ENCODE measurements around the gene CPLX3.

The CPLX3 gene

DNA sequence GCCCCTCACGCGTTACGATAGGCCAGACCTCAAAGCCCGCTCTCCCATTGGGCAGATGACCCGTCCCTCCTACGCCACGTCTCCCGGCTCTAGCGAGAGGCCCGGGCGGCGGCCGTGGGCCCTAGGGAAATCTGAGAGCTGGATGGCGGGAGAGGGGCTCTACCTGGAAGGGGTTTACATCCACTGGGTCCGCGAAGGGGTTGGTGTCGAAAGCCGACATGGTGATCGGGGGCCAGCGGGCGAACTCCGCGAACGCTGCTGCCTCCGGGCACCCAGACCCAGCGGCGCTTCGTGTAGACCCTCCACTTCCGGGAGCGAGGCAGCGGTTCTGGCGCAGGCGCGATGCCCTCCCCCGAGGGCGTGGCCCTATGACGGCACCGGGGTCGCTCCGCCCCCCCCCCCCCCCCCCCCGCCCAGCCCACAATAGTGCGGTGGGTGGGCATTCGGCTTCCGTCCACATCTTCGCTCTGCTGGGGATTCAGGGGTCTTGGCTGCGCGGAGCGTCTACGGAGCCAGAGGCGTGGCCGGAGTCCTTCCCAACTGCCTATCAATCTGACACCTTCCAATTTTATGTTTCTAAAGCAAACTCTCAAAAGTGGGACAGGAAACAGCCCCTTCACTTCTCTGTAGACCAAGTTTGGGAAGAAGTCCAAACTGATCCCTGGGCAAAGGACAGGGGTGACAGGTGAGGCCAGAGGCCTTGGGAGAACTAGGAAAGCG is 46.8 kb downstream of the CPLX3 start, which contains the start of gene SCAMP2:
Gene SCAMP2, minus strand, starts transcription at position 330 of the 720 bp plus-strand sequence. Its CDS starts 110 bp downstream, at position 220.
- peak; percentile 99 for DNase-seq (ENCODE audit: low spot score)

DNA sequence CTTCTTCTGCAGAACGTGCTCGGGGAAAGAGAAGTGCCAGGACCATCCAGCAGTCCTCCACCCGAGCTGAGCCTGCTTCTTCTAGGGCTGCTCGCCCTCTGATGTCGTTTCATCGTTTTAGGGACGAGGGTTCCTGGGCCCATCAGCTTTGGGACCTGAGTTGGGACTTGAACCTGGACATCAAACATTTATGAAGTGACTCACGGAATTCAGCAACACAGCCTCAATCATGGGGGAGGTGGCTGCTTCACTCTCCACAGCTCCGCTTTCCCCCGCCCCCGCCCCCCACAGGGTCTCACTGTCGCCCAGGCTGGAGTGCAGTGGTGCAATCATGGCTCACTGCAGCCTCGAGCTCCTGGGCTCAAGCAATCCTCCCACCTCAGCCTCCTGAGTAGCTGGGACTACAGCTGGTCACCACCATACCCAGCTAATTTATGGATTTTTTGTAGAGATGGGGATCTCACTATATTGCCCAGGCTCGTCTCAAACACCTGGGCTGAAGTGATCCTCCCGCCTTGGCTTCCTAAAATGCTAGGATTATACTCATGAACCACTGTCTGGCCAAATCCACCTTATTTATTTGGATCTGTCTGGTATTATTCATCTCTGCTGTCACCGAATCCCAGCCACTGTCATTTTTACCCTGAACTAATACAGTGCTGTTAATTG is 47.5 kb downstream of the CPLX3 start:
- DNase-seq (ENCODE audit: low spot score) = peak; percentile 41

DNA sequence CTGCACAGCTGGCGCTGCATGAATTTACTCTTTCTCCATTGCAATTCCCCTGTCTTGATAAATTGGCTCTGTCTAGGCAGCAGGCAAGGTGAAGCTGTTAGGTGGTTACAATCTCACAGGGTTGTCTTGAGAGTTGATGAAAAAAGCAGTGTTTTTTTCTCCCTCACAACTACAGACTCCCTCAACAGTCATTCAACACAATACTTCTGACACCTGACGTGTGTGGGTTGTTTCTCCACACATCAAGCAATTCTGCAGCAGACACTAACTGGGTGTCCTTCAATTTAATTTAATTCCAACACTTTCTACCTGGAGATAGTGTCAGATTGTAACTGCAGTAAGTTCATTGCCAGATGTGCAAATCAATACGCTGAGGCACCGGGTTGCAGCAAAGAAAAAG is 51.8 kb downstream of the CPLX3 start:
- no peak for DNase-seq (ENCODE audit: low spot score)

Data from AG20443 (cell line).